ENCODE measurements around the gene GDI2.
A peak's percentile ranks its signal among the peaks of the same experiment; 100 is the strongest.
"Not testable (repeated sequence)": the region's sequence is repeated elsewhere in the genome, so short reads cannot be mapped to it uniquely, and the experiment has no call there.

GDI2 gene

DNA sequence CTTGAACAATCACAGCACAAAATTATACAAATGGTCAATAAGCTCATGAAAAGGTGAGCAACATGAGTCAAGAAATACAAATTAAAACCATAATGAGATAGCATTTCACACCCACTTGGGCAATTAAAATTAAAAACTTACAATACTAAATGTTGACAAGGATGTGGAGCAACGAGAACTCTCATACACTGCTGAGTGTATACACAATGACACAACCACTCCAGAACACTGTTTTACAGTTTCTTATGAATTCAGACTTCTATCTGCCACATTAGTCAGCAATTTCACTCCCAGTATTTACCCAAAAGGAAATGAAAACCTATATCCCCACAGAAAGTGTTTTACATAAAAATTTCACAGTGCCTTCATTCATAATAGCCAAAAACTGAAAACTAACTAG lies 31.1 kb downstream of the GDI2 start:
- no peak overlapping the region for H3K4me3 ChIP-seq
- peaks cover 65% of the 10 kb centered on the region for H3K36me3 ChIP-seq (ENCODE audit: insufficient read depth, low read length)
- H3K9ac ChIP-seq (ENCODE audit: insufficient read length): no peak overlapping the region
- TF ChIP-seq POLR2AphosphoS5 (IDR thresholded peaks at IDR 0.05; ENCODE audit: borderline replicate concordance, low read depth, low read length): no peak
- H3K9me3 ChIP-seq (ENCODE audit: low read depth, low read length): no peaks in the 10 kb centered on the region
- H3K27ac ChIP-seq: no peak overlapping the region
- DNase-seq (ENCODE audit: low read depth, low spot score): no peak

DNA sequence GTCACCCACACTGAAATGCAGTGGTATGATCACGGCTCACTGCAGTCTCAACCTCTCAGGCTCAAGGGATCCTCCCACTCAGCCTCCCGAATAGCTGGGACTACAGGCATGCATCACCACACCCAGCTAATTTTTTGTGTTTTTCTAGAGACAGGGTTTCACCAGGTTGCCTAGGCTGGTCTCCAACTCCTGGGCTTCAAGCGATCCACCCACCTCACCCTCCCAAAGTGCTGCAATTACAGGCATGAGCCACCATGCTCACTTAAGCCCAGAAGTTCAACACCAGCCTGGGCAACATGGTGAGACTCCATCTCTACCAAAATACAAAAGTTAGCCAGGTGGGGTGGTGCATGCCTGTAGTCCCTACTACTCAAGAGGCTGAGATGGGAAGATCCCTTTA lies 33.5 kb downstream of the GDI2 start:
- DNase-seq (ENCODE audit: low read depth, low spot score): no peak
- H3K4me3 ChIP-seq: no peak overlapping the region
- H3K9ac ChIP-seq (ENCODE audit: insufficient read length): no peak overlapping the region
- H3K27ac ChIP-seq: no peak overlapping the region
- TF ChIP-seq EZH2 (IDR thresholded peaks at IDR 0.05): no peak
- no peak for TF ChIP-seq POLR2AphosphoS5 (IDR thresholded peaks at IDR 0.05; ENCODE audit: borderline replicate concordance, low read depth, low read length)
- no peak for TF ChIP-seq FOXP2 (optimal IDR thresholded peaks at IDR 0.05; ENCODE audit: control extremely low read depth, extremely low read length, insufficient read depth)
- H3K36me3 ChIP-seq (ENCODE audit: insufficient read depth, low read length): peaks cover 40% of the 10 kb centered on the region
- H3K9me3 ChIP-seq (ENCODE audit: low read depth, low read length): no peaks in the 10 kb centered on the region

- not testable (repeated sequence) for H3K9ac ChIP-seq (ENCODE audit: insufficient read length); DNase-seq (ENCODE audit: low read depth, low spot score); H3K9me3 ChIP-seq (ENCODE audit: low read depth, low read length); H3K4me3 ChIP-seq; H3K27ac ChIP-seq
- peaks cover 25% of the 10 kb centered on the region; the same call in 1 of the 2 replicates for H3K36me3 ChIP-seq (ENCODE audit: insufficient read depth, low read length)
Observed at GRCh38 chr10:5777758-5778157, 35.5 kb downstream of the GDI2 start.

DNA sequence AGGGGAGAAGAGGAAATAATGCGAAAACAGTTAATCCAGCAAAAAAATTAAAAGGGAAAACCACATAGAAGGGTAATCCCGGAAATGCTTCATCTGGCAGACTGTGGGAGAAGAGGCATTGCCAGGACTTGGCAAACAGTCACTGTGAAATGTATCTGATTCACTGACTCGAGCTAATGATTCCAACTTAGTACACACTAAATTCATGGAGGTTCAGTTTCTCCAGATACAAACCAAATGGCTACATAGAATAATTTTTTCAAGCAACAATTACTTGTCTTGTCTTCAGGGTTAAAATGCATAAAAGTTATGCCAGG lies 36.4 kb downstream of the GDI2 start:
- Histone ChIP-seq H3K9ac (ENCODE audit: insufficient read length) (no peak overlapping the region), H3K36me3 (ENCODE audit: insufficient read depth, low read length) (peaks cover 16% of the 10 kb centered on the region; the same call in 1 of the 2 replicates)

GRCh38 chr10:5776136-5776880 lies 36.9 kb downstream of the GDI2 start:
- H3K9ac ChIP-seq (ENCODE audit: insufficient read length): no peak overlapping the region
- H3K9me3 ChIP-seq (ENCODE audit: low read depth, low read length): no peaks in the 10 kb centered on the region
- no peak for TF ChIP-seq POLR2AphosphoS5 (IDR thresholded peaks at IDR 0.05; ENCODE audit: borderline replicate concordance, low read depth, low read length)
- no peak for TF ChIP-seq EZH2 (IDR thresholded peaks at IDR 0.05)
- TF ChIP-seq FOXP2 (optimal IDR thresholded peaks at IDR 0.05; ENCODE audit: control extremely low read depth, extremely low read length, insufficient read depth): no peak
- H3K4me3 ChIP-seq: no peak overlapping the region
- peak overlapping the region; percentile 26; the same call in 1 of the 2 replicates for H3K27ac ChIP-seq
- no peak for DNase-seq (ENCODE audit: low read depth, low spot score)
- H3K36me3 ChIP-seq (ENCODE audit: insufficient read depth, low read length): peaks cover 17% of the 10 kb centered on the region; the same call in 1 of the 2 replicates

More for the DNA sequence above, 36.4 kb downstream of the GDI2 start:
- Histone ChIP-seq H3K27ac (peak overlapping the region; percentile 26; the same call in 1 of the 2 replicates), H3K9me3 (ENCODE audit: low read depth, low read length) (no peaks in the 10 kb centered on the region), H3K4me3 (no peak overlapping the region)
- no peak for DNase-seq (ENCODE audit: low read depth, low spot score)
- no peak for TF ChIP-seq FOXP2 (optimal IDR thresholded peaks at IDR 0.05; ENCODE audit: control extremely low read depth, extremely low read length, insufficient read depth)
- TF ChIP-seq POLR2AphosphoS5 (IDR thresholded peaks at IDR 0.05; ENCODE audit: borderline replicate concordance, low read depth, low read length): no peak
- no peak for TF ChIP-seq EZH2 (IDR thresholded peaks at IDR 0.05)

DNA sequence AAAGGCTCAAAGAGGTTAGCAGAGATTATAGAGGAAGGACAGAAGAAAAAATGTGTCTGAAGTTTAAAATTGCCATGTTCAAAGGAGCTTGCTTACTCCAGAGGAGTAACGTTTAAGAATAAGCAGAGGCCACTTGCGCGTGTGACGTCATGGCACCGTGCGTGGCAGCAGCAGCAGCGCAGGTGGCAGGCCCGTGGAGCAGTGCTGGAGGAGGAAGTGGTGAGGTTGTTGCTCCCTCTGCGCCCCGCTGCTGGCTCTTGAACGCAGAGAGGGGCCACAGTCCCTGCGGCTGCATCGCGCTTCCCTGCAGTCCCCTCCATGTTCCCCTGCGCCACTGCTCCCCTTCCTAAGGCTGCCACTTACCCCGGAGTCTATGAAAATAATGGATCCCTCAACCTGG lies 37.5 kb downstream of the GDI2 start:
- no peaks in the 10 kb centered on the region for H3K9me3 ChIP-seq (ENCODE audit: low read depth, low read length)
- TF ChIP-seq POLR2AphosphoS5 (IDR thresholded peaks at IDR 0.05; ENCODE audit: borderline replicate concordance, low read depth, low read length) (no peak), FOXP2 (optimal IDR thresholded peaks at IDR 0.05; ENCODE audit: control extremely low read depth, extremely low read length, insufficient read depth) (no peak), EZH2 (IDR thresholded peaks at IDR 0.05) (no peak)
- H3K27ac ChIP-seq: no peak overlapping the region
- DNase-seq (ENCODE audit: low read depth, low spot score): no peak
- no peak overlapping the region for H3K9ac ChIP-seq (ENCODE audit: insufficient read length)
- H3K36me3 ChIP-seq (ENCODE audit: insufficient read depth, low read length): peaks cover 18% of the 10 kb centered on the region; the same call in 1 of the 2 replicates
- H3K4me3 ChIP-seq: no peak overlapping the region

DNA sequence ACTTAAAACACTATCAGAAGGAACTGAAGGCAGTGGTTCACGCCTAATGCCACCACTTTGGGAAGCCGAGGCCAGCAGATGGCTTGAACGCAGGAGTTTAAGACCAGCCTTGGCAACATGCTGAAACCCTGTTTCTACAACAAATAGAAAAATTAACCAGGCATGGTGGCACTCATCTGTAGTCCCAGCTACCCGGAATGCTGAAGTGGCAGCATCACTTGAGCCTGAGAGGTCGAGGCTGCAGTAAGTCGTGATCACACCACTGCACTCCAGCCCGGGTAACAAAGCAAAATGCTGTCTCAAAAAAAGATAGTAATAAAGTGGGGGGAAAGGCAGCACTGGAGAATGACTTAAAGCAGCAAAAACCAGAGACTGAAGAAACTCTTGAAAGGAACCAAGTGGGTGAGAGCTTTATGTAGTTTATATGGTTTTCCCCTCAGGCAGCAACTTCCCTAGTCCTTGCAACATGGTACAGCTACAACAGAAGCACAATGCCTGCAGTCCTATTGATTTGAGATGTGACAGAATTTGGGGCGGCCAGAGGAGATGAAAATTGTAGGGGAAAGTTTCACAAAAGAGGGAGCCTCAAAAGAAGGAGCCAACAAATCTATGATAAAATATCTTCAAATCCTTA lies 38.1 kb downstream of the GDI2 start:
- Histone ChIP-seq H3K9ac (ENCODE audit: insufficient read length) (no peak overlapping the region), H3K36me3 (ENCODE audit: insufficient read depth, low read length) (peaks cover 16% of the 10 kb centered on the region; the same call in 1 of the 2 replicates), H3K9me3 (ENCODE audit: low read depth, low read length) (no peaks in the 10 kb centered on the region), H3K27ac (0 out of 2 replicates have a peak overlapping the region, but pooled peaks have one; percentile 19), H3K4me3 (no peak overlapping the region)
- no peak for DNase-seq (ENCODE audit: low read depth, low spot score)
- TF ChIP-seq EZH2 (IDR thresholded peaks at IDR 0.05): no peak

GRCh38 chr10:5766189-5766588 lies 47.0 kb downstream of the GDI2 start:
- no peak for TF ChIP-seq POLR2AphosphoS5 (IDR thresholded peaks at IDR 0.05; ENCODE audit: borderline replicate concordance, low read depth, low read length)
- no peak for TF ChIP-seq EZH2 (IDR thresholded peaks at IDR 0.05)
- no peak for TF ChIP-seq FOXP2 (optimal IDR thresholded peaks at IDR 0.05; ENCODE audit: control extremely low read depth, extremely low read length, insufficient read depth)
- no peak for DNase-seq (ENCODE audit: low read depth, low spot score)
- Histone ChIP-seq H3K4me3 (no peak overlapping the region), H3K9me3 (ENCODE audit: low read depth, low read length) (no peaks in the 10 kb centered on the region), H3K27ac (no peak overlapping the region), H3K9ac (ENCODE audit: insufficient read length) (no peak overlapping the region), H3K36me3 (ENCODE audit: insufficient read depth, low read length) (peaks cover 62% of the 10 kb centered on the region)

DNA sequence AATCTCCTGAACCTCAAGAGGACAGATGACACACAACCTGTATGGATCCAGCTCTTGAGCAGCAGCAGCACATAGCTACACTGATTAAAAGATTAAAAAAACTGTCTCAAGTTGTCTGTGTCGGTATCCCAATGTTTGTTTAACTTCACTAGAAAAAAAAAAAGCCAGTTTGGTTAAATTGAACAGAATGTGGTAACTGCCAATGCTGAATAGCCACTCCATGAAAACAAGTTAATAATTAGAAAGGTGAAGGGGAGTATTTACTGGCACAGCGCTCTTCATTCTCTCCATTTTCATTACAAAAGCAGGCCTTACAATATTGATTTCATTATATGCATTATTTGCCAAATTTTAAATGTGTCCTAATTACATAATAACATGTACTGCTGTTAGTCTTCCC lies 47.6 kb downstream of the GDI2 start:
- no peak for TF ChIP-seq EZH2 (IDR thresholded peaks at IDR 0.05)
- no peak for TF ChIP-seq FOXP2 (optimal IDR thresholded peaks at IDR 0.05; ENCODE audit: control extremely low read depth, extremely low read length, insufficient read depth)
- Histone ChIP-seq H3K4me3 (no peak overlapping the region), H3K36me3 (ENCODE audit: insufficient read depth, low read length) (peaks cover 65% of the 10 kb centered on the region), H3K27ac (no peak overlapping the region), H3K9ac (ENCODE audit: insufficient read length) (no peak overlapping the region), H3K9me3 (ENCODE audit: low read depth, low read length) (no peaks in the 10 kb centered on the region)
- DNase-seq (ENCODE audit: low read depth, low spot score): no peak

All from SK-N-MC (cell line).